ENCODE measurements around the gene PDE4D.
A peak's percentile ranks its signal among the peaks of the same experiment; 100 is the strongest.

PDE4D gene

GRCh38 chr5:59158637-59159391 lies 734.7 kb downstream of the PDE4D start:
- FAIRE-seq, result no peak

DNA sequence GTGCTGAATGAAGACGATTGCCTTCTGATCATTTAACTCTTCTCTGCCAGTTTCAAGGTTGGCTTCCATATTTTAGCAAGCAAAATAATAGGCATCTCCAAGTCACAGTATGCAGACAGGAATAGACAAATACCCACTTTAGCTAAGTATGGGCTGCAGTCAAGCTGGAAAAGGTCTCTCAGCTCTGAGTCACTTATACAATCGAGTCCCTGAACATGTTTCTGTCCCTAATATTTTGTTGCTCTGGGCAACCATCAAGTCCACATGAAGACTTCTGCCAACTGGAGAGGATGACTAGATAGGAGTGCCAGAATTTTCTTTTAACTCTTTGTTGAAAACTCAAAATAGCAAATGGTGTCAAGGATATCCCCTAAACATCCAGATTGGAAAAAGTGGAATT lies 735.4 kb downstream of the PDE4D start:
- no peak for FAIRE-seq

DNA sequence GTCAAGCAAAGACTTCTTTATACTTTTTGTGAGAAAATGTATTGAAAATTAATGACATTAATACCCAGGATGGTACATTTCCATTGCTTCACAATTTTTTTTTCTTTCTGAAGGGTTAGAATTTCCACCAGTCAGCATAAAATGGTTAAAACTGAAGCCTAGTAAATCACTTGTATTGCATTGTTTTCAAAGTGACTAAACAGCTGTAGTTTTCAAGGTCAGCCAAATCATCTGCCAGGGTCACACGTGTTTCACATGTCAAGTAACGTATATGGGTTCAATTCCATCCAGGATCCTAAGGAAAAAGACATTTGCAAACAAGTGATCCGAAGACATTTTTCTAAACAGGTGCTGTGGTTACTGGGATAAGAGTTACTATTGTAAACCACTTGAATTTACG lies 736.5 kb downstream of the PDE4D start:
- no peak for FAIRE-seq

DNA sequence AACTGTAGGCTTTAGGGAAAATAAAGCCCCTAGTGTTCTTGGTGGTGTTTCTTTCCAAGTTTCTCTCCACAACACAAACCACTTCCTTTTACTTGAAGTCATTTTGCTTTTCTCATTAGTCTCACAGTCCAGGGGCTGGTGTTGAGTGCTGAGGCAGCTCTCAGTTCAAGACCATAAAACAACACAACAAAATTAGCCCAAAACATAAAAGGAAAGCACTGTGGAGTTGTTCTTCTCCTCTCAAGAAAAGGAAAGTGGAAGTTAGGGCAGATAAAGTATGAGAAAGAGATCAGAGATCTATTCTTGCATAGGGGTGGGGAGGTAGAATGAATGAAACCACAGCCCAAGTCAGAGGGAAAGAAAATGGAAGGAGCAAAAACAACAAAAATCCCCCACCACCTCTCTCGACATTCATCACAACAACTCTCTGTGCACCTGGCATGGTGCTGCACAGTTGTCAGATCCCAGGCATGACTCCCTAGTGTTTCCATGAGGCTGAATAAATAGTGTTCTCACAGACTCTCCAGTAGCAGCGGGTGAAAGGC lies 740.8 kb downstream of the PDE4D start:
- FAIRE-seq, result no peak

DNA sequence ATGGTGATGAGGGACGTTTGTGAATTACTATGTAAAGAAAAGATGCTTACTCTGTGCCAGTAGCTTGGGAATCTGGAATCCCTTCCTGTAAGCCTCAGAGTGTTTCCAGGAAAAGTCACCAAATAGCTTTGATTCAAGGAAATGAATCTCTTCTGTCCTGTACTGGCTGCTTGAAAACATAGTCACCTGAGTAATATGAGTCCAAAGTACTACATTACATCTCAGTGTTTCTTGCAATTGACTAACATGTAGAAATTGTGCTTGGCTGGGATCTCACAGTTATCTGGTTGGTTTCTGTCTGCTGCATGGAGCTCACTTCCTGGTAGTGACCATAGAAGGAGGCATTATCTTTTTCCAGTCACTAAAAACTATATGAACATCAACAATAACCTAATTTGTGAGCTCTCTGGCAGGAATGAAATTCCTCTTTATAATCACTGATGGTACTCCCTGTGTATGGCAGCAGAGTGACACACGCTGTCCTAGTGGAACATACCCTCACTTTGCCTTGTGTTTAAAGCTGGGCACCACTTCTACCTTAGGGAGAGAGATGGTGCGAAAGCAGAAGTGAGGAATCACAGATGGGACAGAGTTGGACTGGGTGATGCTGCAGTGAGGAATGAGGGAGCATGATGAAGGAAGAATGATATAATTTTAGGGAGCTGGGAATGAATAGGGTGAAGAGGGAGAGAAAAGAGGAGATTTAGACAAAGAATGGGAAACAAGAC lies 742.2 kb downstream of the PDE4D start:
- no peak for FAIRE-seq

GRCh38 chr5:59149827-59150226 lies 743.7 kb downstream of the PDE4D start:
- no peak for FAIRE-seq

- no peak for FAIRE-seq
These were observed 744.3 kb downstream of the PDE4D start for GRCh38 chr5:59149271-59149670.

- FAIRE-seq, result no peak
These were observed 746.8 kb downstream of the PDE4D start for GRCh38 chr5:59146729-59147128.

DNA sequence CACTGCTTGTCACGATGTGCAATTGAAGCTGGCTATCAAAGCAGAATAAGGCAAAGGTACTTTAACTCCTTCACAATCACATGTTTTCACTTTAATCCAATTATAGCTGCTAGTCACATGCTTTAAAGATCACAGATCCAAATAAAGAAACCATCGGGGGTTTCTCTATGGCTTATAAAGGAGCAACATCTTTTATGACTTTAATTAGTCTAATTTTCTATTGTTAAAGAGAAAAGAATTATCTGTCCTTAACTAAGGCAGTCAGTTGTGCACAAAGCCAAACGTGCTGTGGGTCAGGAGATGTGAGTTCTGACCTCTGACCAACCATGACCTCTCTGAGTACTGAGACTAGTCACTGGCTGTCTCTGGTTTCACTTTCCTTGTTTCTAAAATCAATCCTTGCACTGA lies 749.6 kb downstream of the PDE4D start:
- no peak for FAIRE-seq

DNA sequence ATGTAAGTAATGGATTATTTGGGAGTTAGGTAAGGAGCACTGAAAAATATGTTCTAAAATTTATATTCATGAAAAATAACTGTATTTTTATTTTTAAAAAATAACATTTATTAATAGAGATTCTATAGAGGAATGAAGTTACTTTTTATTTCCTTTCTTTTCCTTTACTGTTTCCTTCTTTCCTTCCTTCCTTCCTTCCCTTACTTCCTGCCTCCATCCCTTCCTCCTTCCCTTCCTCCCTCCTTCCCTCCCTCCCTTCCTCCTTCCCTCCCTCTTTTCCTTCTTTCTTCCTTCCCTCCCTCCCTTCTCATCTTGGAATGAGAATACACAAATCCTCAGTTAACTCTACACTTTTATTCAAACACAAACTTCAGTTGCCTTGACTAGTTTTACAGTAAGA lies 750.6 kb downstream of the PDE4D start:
- no peak for FAIRE-seq

- no peak for FAIRE-seq
These were observed 751.4 kb downstream of the PDE4D start for GRCh38 chr5:59142138-59142537.

DNA sequence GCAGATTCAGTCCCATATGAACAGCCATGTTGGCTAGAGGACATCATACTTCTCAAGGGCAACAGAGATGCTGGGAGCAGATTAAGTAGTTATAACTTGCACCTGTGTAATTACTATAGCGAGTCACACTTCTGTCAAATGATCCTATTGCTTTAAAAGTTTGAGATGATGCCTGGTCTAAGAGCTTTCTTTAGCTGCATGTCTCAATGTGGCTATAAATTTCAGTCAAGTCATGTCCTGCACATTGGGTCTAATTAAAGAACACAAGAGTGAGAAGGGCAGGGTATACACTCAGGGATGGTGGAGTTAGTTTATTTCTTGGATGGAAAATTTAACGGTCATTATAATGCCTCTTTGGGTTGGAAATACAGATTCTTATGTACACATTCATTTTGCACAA lies 753.4 kb downstream of the PDE4D start:
- no peak for FAIRE-seq

DNA sequence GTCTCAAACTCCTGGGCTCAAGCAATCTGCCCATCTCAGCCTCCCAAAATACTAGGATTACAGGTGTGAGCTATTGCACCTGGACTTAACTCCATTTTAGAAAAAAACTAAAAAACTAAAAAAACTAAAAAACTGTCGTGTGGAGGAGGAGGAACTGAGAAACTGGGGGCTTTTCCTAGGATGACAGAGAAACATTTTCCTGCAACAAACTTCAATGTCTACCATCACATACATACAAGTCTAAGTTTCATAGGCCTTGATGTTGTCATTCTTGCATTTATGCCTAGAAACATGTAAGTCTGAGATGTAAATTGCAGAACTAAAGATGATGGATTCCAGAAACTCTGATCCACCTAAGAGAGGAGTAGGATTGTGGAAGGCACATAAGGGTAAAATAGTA lies 753.8 kb downstream of the PDE4D start:
- FAIRE-seq, result no peak

DNA sequence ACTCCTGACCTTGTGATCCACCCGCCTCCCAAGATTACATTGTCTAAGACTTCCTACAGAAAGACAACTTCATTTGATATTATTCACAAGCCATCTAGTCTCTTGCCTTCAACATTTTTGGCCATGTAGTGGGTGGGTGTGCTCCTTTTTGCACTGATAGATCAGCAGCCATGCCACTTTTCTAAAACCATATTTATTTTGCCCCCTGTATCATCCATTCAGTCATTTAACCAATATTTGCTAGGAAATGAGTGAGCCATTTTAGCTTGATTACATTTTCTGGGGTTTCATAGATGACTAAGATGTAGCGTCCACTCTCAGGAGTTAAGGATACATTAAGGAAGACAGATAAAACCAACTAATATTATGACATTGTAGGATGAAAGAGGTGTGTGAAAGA lies 755.0 kb downstream of the PDE4D start:
- no peak for FAIRE-seq

GRCh38 chr5:59137846-59138245 lies 755.7 kb downstream of the PDE4D start:
- FAIRE-seq, result no peak

DNA sequence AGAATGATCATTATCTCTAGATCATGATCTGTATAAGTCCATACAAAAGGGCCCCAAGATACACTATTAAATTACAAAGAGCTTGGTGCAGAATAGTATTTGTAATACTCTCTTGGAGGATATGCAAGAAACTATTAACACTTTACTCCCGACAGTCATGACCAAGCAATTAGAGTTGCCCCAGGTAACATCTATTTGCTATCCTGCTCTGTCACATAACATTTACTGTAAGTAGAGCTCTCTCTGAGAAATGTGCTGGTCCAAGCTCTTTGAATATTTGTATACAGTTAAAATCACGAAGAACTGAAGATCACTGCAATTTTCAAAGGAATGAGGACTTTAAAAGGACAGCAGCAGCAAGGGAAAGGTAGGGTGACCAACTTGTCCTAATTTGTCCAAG lies 757.0 kb downstream of the PDE4D start:
- no peak for FAIRE-seq

DNA sequence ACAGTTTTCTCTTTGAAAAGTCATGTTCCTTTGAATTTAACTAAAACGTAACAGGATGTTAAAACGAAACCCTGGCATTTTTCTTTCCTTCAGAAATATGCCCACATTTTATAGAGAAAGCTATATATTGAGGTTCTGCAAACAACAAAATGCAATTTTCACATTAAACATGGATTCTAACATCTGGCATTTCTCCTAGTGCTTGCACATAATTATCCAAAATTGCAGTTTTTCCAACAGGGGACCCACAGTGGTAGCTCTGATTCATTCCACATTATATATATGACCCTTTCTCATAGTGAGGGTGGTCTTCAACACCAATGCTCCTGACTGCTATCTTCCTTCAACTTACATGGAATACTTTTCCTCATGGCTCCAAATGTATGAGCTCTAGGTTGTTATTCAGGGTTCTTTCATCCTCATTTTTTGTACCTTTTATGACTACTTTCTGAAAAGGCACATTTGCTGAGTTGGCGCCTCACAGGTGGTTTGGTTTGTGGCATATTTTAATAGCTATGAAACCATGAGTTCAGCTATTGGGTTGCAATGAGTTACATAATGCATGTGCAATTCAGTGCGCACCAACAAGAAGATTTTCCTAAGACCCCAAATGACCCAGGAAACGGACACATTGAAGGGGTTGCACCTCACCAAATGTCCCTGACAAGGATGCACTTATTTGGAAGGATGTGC lies 758.9 kb downstream of the PDE4D start:
- FAIRE-seq, result no peak

DNA sequence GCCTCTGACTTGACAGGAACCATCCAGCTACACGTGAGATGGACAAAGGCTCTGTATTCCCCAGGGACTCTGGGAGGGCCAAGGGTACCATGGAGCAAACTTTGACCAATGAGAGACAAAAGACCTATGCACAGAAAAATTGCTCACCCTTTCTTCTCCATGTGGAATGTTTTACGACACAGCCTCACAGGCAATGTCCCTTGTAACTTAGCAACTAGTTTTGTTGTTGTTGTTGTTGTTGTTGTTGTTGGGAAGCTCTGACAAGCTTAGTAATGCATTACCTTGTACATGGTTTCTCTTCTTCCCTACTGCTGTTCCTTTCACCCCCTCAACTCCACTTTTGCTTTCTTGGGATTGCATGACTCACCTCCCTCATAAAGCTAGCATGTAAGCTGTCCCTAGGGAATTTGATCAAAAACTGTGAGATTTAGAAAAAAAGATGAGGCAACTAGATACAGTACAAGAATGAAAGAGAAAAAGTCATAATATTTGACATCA lies 759.7 kb downstream of the PDE4D start:
- FAIRE-seq, result no peak

- FAIRE-seq, result no peak
These were observed 761.4 kb downstream of the PDE4D start for GRCh38 chr5:59132131-59132530.

- no peak for FAIRE-seq
These were observed 763.1 kb downstream of the PDE4D start for GRCh38 chr5:59130431-59130830.

GRCh38 chr5:59128646-59129290 lies 764.8 kb downstream of the PDE4D start:
- FAIRE-seq, result peak; percentile 92

DNA sequence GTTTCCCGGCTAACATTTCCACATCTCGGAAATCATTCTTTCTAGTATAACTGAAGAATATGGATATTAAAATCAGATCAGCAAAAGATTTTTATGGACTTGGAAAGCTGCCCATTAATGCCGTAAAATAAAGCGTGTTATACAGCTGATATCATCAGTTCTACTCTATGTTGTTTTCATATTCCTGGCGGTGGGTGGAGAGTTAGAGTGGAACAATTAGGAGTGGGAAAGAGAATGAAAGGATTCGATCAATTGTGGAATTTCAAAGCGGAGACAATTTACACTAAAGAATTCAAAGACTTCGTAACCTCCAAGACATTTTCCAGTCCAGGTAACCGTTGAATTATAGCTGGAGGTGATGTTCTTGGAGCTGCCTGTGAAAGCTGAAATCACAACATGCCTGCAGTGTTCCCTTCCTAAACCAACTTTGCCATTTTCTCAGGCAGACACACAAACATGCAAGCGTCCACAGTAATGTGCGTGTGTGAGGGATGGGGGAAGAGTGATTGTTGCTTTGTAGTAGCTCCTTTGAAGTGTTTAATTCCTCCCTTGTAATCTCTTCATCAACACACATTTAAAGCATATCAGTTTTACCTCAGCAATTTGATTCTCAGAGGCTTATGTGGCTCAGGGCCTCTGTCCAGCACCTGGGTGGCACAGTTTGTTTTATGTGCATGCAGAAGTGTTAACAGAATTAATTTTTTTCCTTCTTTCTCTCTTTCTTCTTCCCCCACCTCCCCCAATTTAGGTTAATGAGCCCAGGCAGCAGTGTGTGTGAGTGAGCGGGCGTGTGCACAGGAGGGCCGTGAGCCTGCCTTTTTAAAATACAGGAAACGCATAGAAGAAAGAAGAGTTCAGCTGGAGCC lies 766.6 kb downstream of the PDE4D start:
- peak; percentile 22 for FAIRE-seq

Measured in TTC549 (cell line).